OCI-M1 (cell line): ENCODE results near the gene PLEKHA5.
A peak's percentile ranks its signal among the peaks of the same experiment; 100 is the strongest.
"Not testable (repeated sequence)": the region's sequence is repeated elsewhere in the genome, so short reads cannot be mapped to it uniquely, and the experiment has no call there.

Experiments
- DNase-seq: peaks from one replicate; lab custom pipeline; 2025; lab: John Stamatoyannopoulos, UW

The PLEKHA5 gene

DNA sequence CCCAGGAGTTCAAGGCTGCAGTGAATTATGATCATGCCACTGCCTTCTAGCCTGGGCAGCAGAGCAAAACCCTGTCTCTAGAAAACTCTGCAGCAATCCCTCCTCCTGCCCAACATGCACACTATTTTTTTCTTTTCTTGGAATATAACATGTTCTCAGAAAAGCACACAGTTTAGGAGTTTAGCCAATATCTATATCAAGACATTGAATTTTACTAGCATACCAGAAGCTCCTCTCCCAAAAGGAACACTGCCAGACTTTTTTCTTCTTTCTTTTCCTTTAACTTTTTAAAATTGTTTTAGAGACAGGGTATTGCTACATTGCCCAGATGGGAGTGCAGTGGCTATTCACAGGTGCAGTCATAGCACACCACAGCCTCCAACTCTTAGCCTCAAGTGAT lies 202.7 kb downstream of the PLEKHA5 start:
- no peak for DNase-seq

DNA sequence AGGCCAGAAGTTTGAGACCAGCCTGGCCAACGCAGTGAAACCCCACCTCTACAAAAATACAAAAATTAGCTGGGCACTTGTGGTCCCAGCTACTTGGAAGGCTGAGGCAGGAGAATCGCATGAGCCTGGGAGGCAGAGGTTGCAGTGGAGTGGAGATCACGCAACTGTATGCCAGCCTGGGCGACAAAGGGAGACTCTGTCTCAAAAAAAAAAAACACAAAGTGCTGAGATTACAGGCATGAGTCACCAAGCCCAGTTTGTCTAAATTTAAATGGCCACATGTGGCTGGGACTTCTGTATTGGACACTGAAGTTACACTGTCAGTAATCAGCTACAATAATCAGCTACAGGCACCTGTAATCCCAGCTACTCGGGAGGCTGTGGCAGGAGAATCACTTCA lies 208.9 kb downstream of the PLEKHA5 start:
- no peak for DNase-seq

- DNase-seq: not testable (repeated sequence)
Observed at GRCh38 chr12:19350850-19351249, 221.3 kb downstream of the PLEKHA5 start.

DNA sequence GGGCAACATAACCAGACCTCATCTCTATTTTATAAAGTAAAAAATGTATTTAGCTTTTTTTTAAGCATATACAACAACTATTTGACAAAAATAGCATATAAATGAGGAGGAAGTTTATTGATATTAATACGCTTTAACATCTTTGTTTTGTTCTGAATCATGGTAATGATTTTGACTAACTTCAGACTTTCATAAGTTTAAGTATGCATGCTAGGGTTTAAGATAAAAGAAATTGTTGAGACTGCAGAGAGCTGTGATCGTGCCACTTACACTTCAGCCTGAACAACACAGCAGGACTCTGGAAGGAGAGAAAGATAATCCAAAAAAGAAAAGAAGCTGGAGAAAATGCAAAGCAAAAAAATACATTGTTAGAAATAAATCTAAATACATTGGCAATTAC lies 221.8 kb downstream of the PLEKHA5 start:
- no peak for DNase-seq

DNA sequence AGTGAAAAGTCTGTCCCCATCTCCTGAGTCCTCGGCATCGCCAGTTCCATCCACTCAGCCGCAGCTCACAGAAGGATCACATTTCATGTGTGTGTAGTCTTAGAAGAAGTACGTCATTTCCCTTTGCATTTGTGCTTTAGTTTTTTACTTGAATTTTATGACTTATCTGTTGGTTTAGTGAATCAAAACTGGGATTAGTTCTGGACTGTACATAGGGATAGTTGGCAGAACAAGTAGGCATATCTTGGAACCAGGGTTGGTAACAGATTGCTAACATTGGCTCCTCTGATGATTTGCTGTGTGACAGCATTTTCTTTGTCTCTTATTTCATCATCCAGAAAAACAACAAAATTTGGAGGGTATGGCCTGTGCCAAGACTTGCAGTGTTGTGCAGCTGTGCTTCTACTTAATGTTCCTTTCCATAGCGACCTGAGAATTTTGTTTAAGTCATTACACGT lies 240.2 kb downstream of the PLEKHA5 start:
- no peak for DNase-seq

DNA sequence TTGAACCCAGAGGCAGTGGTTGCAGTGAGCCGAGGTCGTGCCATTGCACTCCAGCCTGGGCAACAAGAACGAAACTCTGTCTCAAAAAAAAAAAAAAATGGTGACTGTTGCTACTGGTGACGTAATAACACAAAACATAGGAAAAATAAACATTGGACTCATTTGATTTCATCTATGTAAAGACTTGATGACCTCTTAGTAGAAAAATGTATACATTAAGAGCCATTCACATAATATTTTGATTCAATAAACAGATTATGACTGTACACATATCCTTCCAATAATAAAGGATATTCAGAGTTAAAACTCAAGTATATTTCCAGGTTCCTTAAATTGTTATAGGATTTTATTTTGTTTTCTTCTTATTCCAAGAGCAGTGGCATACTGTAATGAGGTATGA lies 244.1 kb downstream of the PLEKHA5 start:
- no peak for DNase-seq

DNA sequence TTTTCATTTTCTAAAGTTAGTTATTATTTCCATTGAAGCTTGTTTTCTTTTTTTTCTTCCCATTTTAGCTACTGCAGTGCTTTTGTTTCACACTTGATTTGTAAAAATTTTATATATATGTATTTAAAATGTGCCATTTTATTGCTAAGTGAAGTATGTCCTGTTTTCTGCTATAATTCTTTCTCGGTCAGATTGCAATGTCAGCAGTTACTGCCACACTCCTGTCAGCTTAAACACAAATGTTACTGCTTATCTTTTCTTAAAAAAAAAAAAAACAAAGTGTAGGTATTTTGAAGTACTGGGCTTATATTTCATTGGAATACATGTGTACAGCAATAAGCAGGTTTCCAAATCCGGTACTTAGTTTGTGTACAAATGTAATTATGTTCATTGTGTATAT lies 246.4 kb downstream of the PLEKHA5 start:
- no peak for DNase-seq

DNA sequence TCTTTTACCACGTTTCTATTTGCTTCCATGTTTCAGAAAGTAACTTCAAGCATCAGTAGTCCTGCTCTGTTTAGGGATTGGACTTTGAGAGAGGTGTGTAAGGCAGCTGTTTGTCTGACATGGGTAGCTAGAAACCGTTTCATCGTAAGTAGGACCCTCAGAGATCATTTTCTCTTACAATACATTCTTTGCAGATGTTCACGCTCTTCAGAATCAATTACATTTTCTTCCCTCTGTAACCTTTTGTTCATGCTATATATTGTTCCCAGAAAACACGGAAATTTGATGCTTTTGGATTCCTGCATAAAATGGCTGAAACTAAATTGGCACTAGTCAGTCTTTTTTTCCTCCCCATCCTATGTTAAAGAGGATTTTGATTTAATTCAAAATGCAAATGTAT lies 247.2 kb downstream of the PLEKHA5 start:
- DNase-seq: no peak

- DNase-seq: peak; percentile 29
Observed at GRCh38 chr12:19382111-19382526, 252.6 kb downstream of the PLEKHA5 start.

DNA sequence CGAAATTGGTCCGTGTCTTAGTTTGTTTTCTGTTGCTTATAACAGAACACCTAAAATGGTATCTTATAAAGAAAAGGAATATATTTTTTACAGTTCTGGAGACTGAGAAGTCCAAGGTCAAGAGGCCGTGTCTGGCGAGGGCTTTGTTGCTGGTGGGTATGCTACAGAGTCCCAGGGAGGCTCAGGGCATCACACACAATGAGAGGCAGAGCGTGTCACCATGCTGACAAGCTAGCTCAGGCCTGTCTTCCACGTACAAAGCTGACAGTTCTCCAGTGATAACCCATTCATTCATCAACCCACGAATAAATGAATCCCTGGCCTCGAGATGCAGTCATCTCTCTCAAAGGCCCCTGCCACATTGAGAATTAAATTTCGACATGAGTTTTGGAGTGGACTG lies 253.0 kb downstream of the PLEKHA5 start:
- no peak for DNase-seq

GRCh38 chr12:19387161-19387560 lies 257.6 kb downstream of the PLEKHA5 start:
- no peak for DNase-seq

- no peak for DNase-seq
Observed at GRCh38 chr12:19388131-19388549, 258.6 kb downstream of the PLEKHA5 start.

DNA sequence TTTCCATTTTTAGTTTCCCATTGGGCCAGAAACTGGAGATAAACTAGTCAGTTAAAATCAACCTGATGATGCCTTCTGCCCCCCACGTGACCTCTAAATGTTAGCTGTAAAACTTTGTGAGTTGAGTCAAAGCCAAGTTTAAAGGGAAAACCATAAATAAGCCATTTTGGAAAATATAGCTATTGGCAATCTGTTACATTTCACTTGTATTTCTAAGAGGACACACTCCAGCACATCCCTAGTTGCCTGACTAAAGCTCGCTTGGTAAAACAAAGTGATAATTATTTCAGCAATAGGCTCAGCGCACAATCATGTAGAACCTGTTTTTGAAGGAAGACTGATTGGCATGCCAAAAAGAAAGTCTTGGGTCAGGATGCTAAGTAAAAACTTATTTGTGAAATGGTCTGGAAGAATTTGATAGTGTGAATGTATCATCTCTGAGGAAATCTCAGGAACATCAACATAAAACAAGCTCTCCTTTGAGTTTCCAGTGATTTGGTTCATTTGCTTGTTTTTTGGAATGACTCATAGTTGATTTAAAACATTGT lies 260.6 kb downstream of the PLEKHA5 start:
- no peak for DNase-seq

DNA sequence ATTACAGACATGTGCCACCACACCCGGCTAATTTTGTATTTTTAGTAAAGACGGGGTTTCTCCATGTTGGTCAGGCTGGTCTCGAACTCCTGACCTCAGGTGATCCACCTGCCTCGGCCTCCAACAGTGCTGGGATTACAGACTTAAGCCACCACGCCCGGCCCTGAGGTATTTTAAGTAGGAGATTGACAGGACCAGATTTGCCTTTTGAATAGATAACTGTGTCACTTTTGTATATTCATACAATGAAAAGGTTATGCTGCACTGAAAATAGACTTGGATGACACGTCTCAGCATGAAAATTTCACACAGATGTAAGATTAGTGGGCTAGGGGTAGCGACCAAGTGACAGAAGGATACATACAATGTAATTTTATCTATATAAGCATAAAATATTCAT lies 263.1 kb downstream of the PLEKHA5 start:
- not testable (repeated sequence) for DNase-seq

DNA sequence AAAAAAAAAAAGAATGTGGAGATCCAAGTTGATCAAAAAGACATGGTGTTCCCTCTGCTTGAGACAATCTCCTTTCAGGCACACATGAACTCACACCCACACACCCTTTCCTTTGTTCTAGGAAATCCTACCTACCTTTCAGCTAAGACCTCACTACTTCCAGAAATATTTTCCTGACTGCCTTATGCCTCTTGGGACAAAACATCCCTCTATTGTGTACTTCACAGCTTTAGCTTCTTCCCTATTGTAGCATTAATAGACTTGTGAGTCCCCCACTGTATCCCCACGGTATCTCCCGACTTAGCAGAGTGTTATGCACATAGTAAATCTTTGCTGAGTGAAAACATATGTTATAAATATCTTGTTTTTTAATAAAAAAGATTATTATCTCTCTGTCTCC lies 264.9 kb downstream of the PLEKHA5 start:
- no peak for DNase-seq

GRCh38 chr12:19397534-19397933 lies 268.0 kb downstream of the PLEKHA5 start:
- DNase-seq: no peak

DNA sequence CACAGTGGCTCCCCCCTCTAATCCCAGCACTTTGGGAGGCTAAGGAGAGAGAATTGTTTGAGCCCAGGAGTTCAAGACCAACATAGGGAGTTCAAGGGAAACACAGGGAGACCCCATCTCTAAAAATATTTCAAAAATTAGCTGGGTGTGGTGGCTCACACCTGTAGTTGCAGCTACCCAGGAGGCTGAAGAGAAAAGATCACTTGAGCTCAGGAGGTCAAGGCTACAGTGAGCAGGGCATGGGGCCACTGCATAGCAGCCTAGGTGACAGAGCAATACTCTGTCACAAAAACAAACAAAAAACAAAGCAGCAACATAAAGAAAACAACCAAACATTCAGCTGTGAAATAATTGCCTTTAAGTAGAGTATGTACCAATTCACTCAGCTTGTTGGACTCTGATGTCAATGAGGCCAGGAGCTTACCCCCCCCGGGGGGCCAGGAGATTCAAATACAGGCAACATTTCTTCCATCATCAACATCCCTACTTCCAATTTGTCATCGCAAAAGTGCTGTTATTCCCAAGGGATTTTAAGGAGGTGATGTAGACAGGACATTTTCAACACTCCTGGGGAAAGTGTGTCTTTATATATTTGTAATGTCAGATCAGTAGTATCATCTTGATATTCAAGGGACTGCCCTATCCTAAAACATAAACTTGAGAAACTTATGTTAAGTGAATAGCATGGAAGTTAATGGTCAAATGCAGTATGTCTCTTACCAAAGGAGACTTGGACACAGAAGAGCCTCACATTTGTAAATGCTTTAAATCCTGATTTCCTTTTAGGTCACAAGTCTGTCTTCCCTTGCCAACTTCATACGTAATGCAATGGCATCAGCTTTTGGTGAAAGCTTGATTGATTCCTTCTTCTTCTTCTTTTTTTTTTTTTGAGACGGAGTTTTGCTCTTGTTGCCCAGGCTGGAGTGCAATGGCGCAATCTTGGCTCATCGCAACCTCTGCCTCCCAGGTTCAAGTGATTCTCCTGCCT lies 269.1 kb downstream of the PLEKHA5 start:
- no peak for DNase-seq

DNA sequence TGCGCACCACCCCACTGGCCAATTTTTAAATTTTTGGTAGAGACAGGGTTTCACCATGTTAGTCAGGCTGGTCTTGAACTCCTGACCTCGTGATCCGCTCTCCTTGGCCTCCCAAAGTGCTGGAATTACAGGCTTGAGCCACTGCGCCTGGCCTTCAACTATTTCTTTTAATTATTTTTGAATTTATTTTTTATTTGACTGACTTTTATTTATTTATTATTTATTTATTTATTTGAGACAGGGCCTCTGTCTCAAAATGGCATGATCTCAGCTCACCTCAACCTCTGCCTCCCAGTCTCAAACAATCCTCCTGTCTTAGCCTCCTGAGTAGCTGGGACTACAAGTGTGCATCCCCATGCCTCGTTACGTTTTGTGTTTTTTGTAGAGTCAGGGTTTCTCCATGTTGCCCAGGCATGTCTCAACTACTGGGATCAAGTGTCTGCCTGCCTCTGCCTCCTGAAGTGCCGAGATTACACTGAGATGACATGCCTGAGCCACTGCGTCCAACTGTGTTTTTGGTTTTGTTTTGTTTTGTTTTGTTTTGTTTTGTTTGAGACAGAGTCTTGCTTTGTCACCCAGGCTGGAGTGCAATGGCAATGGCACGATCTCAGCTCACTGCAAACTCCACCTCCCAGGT lies 271.2 kb downstream of the PLEKHA5 start:
- not testable (repeated sequence) for DNase-seq

DNA sequence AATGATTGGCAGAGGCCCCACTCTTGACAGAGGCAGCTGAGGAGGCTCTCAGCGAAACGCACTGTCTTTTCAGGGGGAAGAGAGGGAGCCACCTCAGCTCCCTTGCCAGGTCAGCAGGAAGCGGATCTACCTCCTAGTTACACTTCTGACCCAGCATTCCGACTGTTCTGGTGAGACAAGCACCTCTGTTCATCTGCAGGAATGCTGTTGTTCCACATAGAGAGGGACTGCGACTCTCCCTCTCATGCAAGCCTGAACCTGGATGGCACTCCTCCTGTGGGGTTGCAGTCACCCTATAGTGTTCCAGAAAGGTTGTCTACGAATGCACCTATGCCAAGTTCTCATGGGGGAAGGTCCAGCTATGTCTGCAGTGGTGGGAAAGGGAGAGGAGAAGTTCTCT lies 272.7 kb downstream of the PLEKHA5 start:
- no peak for DNase-seq

- peak; percentile 32 for DNase-seq
Observed at GRCh38 chr12:19402743-19403431, 273.4 kb downstream of the PLEKHA5 start.

DNA sequence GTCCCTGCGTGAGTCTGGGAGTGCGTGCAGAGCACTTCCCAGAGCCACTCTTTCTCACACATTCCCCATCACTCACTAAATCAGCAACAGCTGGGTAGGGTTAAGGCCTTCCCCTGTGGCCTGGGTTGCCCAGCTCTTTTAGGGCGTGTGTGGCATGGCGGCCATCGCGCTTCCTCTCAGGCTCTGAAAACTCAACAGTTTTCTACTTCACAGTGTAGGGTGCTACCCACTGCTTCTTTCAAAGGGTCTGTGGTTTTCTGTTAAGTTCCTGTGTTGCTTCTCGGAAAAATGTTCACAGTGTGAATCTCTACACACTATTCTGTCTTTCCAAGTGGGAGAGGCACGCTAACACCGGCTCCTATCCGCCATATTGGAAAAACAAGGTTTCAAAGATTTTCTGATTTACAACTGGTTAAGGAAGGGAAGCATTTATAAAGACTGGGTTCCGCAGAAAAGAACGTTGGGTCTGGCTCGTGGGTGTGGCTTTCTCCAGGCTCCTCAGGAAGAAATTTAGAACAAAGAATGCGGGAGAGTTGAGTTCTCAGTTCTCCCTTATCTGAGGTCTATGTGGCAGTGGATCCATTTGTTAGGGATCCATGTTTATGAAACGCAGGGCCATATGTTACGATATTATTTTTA lies 274.8 kb downstream of the PLEKHA5 start:
- DNase-seq: no peak

GRCh38 chr12:19409376-19409775 lies 279.8 kb downstream of the PLEKHA5 start:
- DNase-seq: no peak
